GM12891 (cell line): ENCODE data around the gene CCNQ.

ENCODE experiments used
- PAX5 ChIP-seq: IDR thresholded peaks from 2 replicates; pipeline ENCODE4 v1.6.1; 2011; ENCODE audit warnings: low read length, moderate library complexity, mild to moderate bottlenecking; ENCODE audit not compliant: insufficient read depth, severe bottlenecking
- POLR2A ChIP-seq: IDR thresholded peaks from 2 replicates; pipeline ENCODE4 v1.6.1; 2011; ENCODE audit warnings: low read depth, low read length, control low read depth
- POLR2AphosphoS5 ChIP-seq: IDR thresholded peaks from 2 replicates; pipeline ENCODE4 v1.6.1; 2011; ENCODE audit warnings: low read depth, low read length, control low read depth

DNA sequence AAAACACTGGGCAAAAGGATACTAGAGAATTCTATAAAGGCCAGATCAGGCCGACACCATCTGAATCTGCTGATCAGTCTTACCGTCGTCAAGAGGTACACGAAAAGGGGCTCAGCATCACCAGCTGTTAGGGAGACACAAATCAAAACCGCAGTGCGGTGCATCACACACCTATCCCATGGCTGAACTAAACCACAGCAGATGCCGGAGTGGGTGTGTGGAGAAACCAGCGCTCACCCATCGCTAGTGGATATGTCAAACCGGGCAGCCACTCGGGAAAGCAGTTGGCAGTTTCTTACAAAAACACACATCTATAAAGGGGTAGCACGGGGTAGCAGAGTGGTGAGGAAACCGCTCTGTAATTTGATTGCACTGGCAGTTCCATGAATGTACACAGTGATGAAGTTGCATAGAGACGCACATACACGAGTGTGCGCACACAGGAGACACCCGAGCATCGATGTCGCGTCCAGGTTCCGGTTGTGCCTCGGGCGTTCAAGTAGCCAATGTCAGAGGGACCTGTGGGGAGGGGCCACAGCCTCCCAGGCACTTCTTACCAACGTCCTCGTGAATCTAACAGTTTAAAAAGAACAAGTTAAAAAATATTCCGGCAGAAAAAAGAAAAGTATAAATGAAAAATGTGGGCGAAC, 23.1 kb upstream of the CCNQ start:
- TF ChIP-seq POLR2A (no peak), POLR2AphosphoS5 (no peak), PAX5 (no peak)
